C4-2B (cell line): ENCODE measurements around the gene EREG.

ENCODE experiments used
- CTCF ChIP-seq: fragments of 450-650 bp; conservative IDR thresholded peaks from 2 replicates; pipeline ENCODE4 v1.5.1; 2017; ENCODE audit warnings: mild to moderate bottlenecking
- ZFX ChIP-seq: fragments of 450-650 bp; IDR thresholded peaks from 2 replicates; pipeline ENCODE4 v1.6.1; 2017

- TF ChIP-seq CTCF, result no peak
- no peak for TF ChIP-seq ZFX
Measured at GRCh38 chr4:74397748-74398426, 32.9 kb downstream of the EREG start.
